GM10266 (cell line): Measurements from ENCODE around the gene CST5.
"Not testable (repeated sequence)": the region's sequence is repeated elsewhere in the genome, so short reads cannot be mapped to it uniquely, and the experiment has no call there.

ENCODE experiments used
- DNase-seq: peaks from one replicate; pipeline ENCODE4 v3.0.0; 2012; ENCODE audit errors: extremely low spot score
- TF ChIP-seq, protein P1 (sequence below): IDR thresholded peaks from 2 replicates; pipeline ENCODE4 v1.5.1; 2012; ENCODE audit warnings: mild to moderate bottlenecking, low read depth; ENCODE audit not compliant: control insufficient read depth, insufficient read depth; ENCODE audit errors: missing control alignments

CST5 gene

DNA sequence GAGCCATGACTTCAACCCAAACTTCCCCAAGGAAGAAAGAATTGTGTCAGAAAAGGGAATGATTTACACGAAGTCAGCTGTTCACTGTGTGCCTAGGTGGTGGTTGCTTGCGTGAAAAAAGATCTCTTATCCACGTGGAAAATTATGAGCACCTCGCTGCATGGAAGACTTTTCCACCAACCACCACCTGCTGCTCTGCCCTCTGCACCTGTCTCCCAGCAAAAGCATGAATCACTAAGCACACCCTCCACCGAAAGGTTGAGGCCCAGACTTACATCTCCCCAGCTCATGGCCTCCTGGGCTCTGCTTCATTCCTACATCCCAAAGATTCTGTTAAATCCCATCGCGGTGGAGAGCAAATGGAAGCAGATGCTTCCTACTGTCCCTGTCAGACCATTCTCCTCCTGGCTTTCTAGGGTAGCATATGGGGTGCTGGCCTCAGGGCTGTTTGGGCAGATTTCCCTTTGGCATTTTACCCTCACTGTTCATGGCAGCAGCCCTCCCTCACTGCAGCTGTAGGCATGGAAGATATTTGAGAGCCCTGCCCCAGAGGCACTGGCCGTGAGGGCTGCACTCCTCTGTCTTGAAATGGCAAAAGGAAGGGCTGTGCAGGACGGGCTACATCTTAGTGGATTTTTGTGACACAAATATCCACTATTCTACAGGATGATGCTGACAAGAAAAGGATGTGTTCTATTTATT is 37.6 kb upstream of the CST5 start:
- DNase-seq = no peak
- TF ChIP-seq, protein P1, sequence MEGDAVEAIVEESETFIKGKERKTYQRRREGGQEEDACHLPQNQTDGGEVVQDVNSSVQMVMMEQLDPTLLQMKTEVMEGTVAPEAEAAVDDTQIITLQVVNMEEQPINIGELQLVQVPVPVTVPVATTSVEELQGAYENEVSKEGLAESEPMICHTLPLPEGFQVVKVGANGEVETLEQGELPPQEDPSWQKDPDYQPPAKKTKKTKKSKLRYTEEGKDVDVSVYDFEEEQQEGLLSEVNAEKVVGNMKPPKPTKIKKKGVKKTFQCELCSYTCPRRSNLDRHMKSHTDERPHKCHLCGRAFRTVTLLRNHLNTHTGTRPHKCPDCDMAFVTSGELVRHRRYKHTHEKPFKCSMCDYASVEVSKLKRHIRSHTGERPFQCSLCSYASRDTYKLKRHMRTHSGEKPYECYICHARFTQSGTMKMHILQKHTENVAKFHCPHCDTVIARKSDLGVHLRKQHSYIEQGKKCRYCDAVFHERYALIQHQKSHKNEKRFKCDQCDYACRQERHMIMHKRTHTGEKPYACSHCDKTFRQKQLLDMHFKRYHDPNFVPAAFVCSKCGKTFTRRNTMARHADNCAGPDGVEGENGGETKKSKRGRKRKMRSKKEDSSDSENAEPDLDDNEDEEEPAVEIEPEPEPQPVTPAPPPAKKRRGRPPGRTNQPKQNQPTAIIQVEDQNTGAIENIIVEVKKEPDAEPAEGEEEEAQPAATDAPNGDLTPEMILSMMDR = no peak

DNA sequence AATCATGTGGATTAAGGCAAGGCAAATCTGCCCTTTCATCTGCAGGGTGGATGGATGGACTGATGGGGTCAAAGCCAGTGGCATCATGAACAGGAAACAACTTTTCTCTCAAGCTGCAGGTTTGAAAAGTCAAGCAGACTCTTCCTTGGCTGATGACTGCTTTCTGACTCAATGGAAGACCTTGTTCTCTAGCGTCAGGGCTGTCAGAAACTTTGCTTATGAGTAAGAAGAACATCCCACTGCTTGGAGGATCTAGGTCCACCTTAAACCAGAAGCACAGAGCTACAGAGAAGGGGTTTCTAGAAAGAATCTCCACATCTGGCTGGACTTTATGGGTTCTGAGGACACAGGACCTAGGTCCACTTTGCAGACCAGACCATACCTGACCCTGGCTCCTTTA is 36.3 kb upstream of the CST5 start:
- TF ChIP-seq, protein P1 = no peak
- no peak for DNase-seq

DNA sequence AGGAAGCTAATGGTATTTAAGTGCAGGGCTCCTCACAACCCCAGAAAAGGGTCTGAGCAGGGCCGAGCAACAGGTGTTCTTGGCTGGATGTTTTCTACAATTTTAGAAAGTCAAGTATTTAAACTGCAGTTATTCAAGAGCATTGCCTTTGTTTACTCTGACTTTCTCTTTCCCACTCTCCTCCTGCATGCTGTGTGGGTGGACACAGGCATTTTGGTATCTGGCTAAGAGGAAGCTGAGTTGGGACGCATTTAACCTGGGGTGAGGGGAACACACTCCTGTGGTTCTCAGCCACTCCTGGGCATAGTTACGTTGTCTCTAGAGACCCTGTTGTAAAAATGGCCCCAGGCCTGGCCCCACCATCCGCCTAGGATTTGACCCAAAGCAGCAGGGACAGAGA is 34.9 kb upstream of the CST5 start:
- not testable (repeated sequence) for DNase-seq

DNA sequence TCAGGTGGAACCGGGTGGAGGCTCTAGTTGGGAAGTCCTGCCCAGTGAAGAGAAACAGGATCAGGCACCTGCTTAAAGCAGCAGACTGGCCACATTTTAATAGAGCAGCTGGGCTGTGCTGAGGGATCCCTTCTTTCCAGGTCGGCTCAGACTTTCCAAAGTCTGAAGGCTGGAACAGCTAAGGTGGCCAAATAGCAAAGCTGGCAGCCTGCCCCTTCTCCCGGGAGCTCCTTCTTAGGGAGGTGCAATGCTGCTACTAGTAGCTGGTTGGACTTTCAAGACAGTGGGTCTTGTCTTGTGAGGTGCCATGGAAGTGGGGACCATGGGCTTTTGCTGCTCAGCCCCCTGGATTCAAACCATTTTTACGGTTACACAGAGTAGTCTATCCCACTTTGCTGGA is 30.7 kb upstream of the CST5 start:
- DNase-seq = no peak
- TF ChIP-seq, protein P1 = no peak

DNA sequence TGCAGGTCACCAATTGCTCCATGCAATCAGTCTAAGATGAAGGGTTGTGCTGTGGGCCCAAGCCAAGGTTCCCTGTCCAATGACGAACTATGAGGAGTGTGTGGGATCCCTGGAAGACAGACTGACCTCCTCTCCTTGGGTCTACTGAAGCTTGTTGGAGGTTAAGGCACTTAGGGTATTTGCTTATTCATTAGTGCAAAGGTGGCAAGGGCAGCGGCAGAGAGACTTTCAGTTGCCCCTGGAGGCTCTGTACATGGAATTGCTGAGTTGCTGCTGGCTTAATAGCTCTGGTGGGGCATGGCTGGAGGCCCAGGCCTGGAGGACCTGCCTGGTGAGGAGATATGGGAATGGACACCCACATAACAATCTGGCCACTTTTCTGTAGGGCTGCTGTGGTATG is 29.8 kb upstream of the CST5 start:
- TF ChIP-seq, protein P1 = no peak
- DNase-seq = no peak

DNA sequence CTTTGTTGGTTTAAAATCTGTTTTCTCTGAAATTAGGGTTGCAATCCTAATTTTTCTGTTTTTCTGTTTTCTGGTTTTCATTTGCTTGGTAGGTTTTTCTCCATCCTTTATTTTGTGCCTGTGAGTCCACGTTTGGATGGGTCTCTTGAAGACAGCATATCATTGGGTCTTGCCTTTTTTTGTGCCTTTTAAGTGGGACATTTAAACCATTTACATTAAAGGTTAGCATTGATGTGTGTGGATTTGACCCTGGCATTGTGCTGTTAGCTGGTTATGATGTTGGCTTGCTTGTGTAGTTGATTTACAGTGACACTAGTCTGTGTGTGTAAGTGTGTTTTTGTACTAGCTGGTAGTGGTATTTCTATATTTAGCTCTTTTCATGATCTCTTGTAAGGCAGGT is 28.0 kb upstream of the CST5 start:
- TF ChIP-seq, protein P1 = no peak
- DNase-seq = no peak

DNA sequence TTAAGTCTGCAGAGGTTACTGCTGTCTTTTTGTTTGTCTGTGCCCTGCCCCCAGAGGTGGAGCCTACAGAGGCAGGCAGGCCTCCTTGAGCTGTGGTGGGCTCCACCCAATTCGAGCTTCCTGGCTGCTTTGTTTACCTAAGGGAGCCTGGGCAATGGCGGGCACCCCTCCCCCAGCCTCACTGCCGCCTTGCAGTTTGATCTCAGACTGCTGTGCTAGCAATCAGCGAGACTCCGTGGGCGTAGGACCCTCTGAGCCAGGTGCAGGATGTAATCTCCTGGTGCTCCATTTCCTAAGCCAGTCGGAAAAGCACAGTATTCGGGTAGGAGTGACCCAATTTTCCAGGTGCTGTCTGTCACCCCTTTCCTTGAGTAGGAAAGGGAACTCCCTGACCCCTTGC is 22.8 kb upstream of the CST5 start:
- not testable (repeated sequence) for DNase-seq

DNA sequence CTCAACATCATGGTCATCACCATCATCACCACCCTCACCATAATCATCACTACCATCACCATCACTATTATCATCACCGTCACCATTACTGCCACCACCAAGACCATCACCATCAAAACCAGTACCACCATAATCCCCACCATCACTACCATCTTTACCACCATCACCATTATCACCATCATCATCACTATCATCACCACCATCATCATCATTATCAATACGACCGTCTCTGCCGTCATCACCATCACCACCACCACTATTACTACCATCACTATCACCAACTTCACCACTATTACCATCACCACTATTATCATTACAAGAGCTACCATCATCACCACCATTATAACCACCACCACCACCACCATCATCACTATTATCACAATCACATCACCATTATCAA is 11.3 kb upstream of the CST5 start:
- DNase-seq = not testable (repeated sequence)

DNA sequence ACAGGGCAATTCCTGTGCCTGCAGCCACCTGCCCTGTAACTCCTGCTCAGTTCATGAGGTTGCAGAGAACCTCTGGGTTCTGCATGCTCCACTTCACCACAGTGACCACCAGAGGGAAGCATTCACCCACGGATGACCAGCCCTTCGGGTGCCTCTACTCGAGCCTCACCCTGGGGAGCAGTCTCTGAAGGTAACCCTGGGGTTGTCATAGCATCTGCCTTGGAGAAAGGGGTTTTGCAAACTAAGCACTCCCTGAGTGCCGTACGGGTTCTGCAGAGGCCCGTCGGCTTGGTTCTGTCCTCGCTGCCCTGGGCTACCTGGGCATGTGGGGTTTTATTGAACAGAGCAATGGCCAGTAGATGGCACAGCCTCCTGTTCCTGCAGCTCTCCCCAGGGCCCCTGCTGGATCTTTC is 10.2 kb upstream of the CST5 start:
- DNase-seq = peak; percentile 35
- TF ChIP-seq, protein P1 = peak; percentile 68
